Measurements from ENCODE around the gene MRFAP1L1.

MRFAP1L1 gene

GRCh38 chr4:6755088-6755753 lies 45.6 kb upstream of the MRFAP1L1 start:
- H3K4me2 ChIP-seq (ENCODE audit: low read length) = no peak overlapping the region
- no peak overlapping the region for H2AFZ ChIP-seq (ENCODE audit: low read length)
- H4K20me1 ChIP-seq (ENCODE audit: insufficient read depth, low read length) = no peaks in the 10 kb centered on the region
- no peaks in the 10 kb centered on the region for H3K79me2 ChIP-seq (ENCODE audit: insufficient read depth, low read length)
- H3K4me3 ChIP-seq (ENCODE audit: low read depth, low read length, poor library complexity, severe bottlenecking) = no peak overlapping the region
- no peaks in the 10 kb centered on the region for H3K36me3 ChIP-seq (ENCODE audit: insufficient read depth, low read length)
- TF ChIP-seq CTCF (IDR thresholded peaks at IDR 0.05; ENCODE audit: low read length) (no peak), EZH2 (IDR thresholded peaks at IDR 0.05; ENCODE audit: borderline replicate concordance, low read length) (no peak)
- H3K9me3 ChIP-seq (ENCODE audit: low read length) = no peaks in the 10 kb centered on the region
- H3K9me2 ChIP-seq (ENCODE audit: low read depth, low read length) = no peaks in the 10 kb centered on the region
- H3K4me1 ChIP-seq (ENCODE audit: insufficient read depth, low read length, severe bottlenecking) = no peaks in the 10 kb centered on the region
- H3F3A ChIP-seq (ENCODE audit: insufficient read depth, low read length) = no peaks in the 10 kb centered on the region
- no peaks in the 10 kb centered on the region for H3K27me3 ChIP-seq (ENCODE audit: insufficient read depth, low read length)
- no peak overlapping the region for H3K27ac ChIP-seq (ENCODE audit: low read depth, low read length, poor library complexity, severe bottlenecking)
- H3K9ac ChIP-seq (ENCODE audit: low read length) = no peak overlapping the region

DNA sequence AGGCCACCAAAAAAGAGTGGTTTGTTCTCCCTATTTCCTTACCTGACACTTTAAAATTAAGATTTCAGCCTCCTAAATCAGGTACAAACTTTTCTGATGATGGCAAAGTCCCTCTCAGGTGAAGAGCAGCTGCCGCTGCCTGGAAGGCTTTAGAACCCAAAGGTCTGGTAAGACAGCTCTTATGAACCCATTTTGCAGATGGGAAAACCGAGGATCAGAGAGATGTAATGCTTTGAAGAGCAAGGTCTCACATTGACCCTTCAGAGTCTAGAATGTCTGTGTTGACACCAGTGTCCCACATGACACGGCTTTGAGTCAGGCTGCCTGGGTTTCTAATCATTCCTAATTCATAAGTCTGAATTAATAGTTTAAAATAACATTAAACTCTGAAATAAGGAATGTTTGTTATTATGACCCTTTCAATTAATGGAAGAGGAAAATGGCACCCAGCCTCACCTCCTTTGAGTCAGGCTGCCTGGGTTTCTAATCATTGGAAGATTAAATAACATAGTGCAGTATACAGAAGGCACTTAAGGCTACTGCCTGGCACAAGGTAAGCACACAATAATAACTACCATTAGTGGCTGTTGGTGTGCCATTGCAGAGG lies 44.9 kb upstream of the MRFAP1L1 start:
- H3K27me3 ChIP-seq (ENCODE audit: insufficient read depth, low read length) = no peaks in the 10 kb centered on the region
- H3K79me2 ChIP-seq (ENCODE audit: insufficient read depth, low read length) = no peaks in the 10 kb centered on the region
- no peak overlapping the region for H2AFZ ChIP-seq (ENCODE audit: low read length)
- no peaks in the 10 kb centered on the region for H3K9me3 ChIP-seq (ENCODE audit: low read length)
- H3K9me2 ChIP-seq (ENCODE audit: low read depth, low read length) = no peaks in the 10 kb centered on the region
- H3K36me3 ChIP-seq (ENCODE audit: insufficient read depth, low read length) = no peaks in the 10 kb centered on the region
- H3K27ac ChIP-seq (ENCODE audit: low read depth, low read length, poor library complexity, severe bottlenecking) = no peak overlapping the region
- no peak overlapping the region for H3K4me2 ChIP-seq (ENCODE audit: low read length)
- H3K9ac ChIP-seq (ENCODE audit: low read length) = no peak overlapping the region
- H4K20me1 ChIP-seq (ENCODE audit: insufficient read depth, low read length) = no peaks in the 10 kb centered on the region
- no peak overlapping the region for H3K4me3 ChIP-seq (ENCODE audit: low read depth, low read length, poor library complexity, severe bottlenecking)
- no peak for TF ChIP-seq CTCF (IDR thresholded peaks at IDR 0.05; ENCODE audit: low read length)
- TF ChIP-seq EZH2 (IDR thresholded peaks at IDR 0.05; ENCODE audit: borderline replicate concordance, low read length) = no peak
- H3K4me1 ChIP-seq (ENCODE audit: insufficient read depth, low read length, severe bottlenecking) = no peaks in the 10 kb centered on the region
- H3F3A ChIP-seq (ENCODE audit: insufficient read depth, low read length) = no peaks in the 10 kb centered on the region

DNA sequence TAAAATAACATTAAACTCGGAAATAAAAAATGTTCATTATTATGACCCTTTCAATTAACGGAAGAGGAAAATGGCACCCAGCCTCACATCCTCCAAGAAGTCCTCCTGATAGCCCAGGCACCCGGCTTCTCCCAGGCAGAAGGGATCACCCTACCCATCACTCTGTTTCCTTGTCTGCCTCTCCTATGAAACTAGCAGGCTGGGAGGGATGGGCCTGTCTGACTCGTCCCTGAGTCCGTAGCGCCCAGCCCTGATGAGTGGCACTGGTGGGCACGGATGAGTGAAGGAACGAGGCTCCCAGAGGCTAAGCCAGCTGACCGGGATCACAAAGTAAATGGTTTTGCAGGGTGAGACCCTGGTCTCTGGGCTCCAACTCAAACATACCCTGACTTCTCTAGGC lies 44.2 kb upstream of the MRFAP1L1 start:
- H3K36me3 ChIP-seq (ENCODE audit: insufficient read depth, low read length) = no peaks in the 10 kb centered on the region
- H2AFZ ChIP-seq (ENCODE audit: low read length) = no peak overlapping the region
- H3K27ac ChIP-seq (ENCODE audit: low read depth, low read length, poor library complexity, severe bottlenecking) = no peak overlapping the region
- H4K20me1 ChIP-seq (ENCODE audit: insufficient read depth, low read length) = no peaks in the 10 kb centered on the region
- no peaks in the 10 kb centered on the region for H3K9me3 ChIP-seq (ENCODE audit: low read length)
- no peak for TF ChIP-seq CTCF (IDR thresholded peaks at IDR 0.05; ENCODE audit: low read length)
- TF ChIP-seq EZH2 (IDR thresholded peaks at IDR 0.05; ENCODE audit: borderline replicate concordance, low read length) = no peak
- no peak overlapping the region for H3K4me3 ChIP-seq (ENCODE audit: low read depth, low read length, poor library complexity, severe bottlenecking)
- no peak overlapping the region for H3K4me2 ChIP-seq (ENCODE audit: low read length)
- no peak overlapping the region for H3K9ac ChIP-seq (ENCODE audit: low read length)
- no peaks in the 10 kb centered on the region for H3K27me3 ChIP-seq (ENCODE audit: insufficient read depth, low read length)
- no peaks in the 10 kb centered on the region for H3F3A ChIP-seq (ENCODE audit: insufficient read depth, low read length)
- H3K79me2 ChIP-seq (ENCODE audit: insufficient read depth, low read length) = no peaks in the 10 kb centered on the region
- H3K4me1 ChIP-seq (ENCODE audit: insufficient read depth, low read length, severe bottlenecking) = no peaks in the 10 kb centered on the region
- H3K9me2 ChIP-seq (ENCODE audit: low read depth, low read length) = no peaks in the 10 kb centered on the region

Measured in OCI-LY1 (cell line).